ENCODE data around the gene ANTXR1. TPM values are rescaled to one million over a fixed set of nuclear protein-coding genes. Genes with fewer than 3 reads are reported as not detected.

The ANTXR1 gene
- total and polyA plus RNA-seq, 11 donors, result 5.8 to 75.2 (median 23.3) TPM

- intact Hi-C loops (cut with DNase I), result no loop called here
- Histone ChIP-seq H3K27me3 (no peaks in the 10 kb centered on the region), H3K9me3 (no peaks in the 10 kb centered on the region), H3K36me3 (no peaks in the 10 kb centered on the region), H3K4me1 (peaks cover 0 to 12% (median 0%) of the 10 kb centered on the region in 12 donors), H3K27ac (no peak overlapping the region), H3K4me3 (no peak overlapping the region)
- 69 to 76% (median 74%) methylated on average over 5 of the region's 5 CpGs for WGBS, 4 donors
- no peak for TF ChIP-seq POLR2A (IDR thresholded peaks at IDR 0.05)
- TF ChIP-seq, protein P1, sequence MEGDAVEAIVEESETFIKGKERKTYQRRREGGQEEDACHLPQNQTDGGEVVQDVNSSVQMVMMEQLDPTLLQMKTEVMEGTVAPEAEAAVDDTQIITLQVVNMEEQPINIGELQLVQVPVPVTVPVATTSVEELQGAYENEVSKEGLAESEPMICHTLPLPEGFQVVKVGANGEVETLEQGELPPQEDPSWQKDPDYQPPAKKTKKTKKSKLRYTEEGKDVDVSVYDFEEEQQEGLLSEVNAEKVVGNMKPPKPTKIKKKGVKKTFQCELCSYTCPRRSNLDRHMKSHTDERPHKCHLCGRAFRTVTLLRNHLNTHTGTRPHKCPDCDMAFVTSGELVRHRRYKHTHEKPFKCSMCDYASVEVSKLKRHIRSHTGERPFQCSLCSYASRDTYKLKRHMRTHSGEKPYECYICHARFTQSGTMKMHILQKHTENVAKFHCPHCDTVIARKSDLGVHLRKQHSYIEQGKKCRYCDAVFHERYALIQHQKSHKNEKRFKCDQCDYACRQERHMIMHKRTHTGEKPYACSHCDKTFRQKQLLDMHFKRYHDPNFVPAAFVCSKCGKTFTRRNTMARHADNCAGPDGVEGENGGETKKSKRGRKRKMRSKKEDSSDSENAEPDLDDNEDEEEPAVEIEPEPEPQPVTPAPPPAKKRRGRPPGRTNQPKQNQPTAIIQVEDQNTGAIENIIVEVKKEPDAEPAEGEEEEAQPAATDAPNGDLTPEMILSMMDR (IDR thresholded peaks at IDR 0.05), result no peak
- DNase-seq (no peak), ATAC-seq (peak in 1 of 4 donors; percentile 63)
Measured at GRCh38 chr2:69138247-69138772, 125.3 kb downstream of the ANTXR1 start.

- intact Hi-C loops (cut with DNase I), result no loop called here
- no peak for TF ChIP-seq POLR2A (IDR thresholded peaks at IDR 0.05)
- TF ChIP-seq, protein P1 (IDR thresholded peaks at IDR 0.05), result no peak
- no peak overlapping the region for H3K4me3 ChIP-seq
- no peaks in the 10 kb centered on the region for H3K36me3 ChIP-seq
- DNase-seq, result peak in 2 of 5 donors; percentile 46 to 48
- ATAC-seq, result peak in 2 of 4 donors; percentile 78 to 82
- H3K27me3 ChIP-seq, result no peaks in the 10 kb centered on the region
- 80 to 88% (median 81%) methylated on average over 1 of the region's 1 CpG for WGBS, 4 donors
- no peak overlapping the region for H3K27ac ChIP-seq
- peaks cover 0 to 12% (median 0%) of the 10 kb centered on the region in 12 donors for H3K4me1 ChIP-seq
- H3K9me3 ChIP-seq, result no peaks in the 10 kb centered on the region
Measured at GRCh38 chr2:69138793-69139459, 125.9 kb downstream of the ANTXR1 start.

GRCh38 chr2:69139778-69140670 lies 127.0 kb downstream of the ANTXR1 start:
- 82 to 95% (median 91%) methylated on average over 5 of the region's 5 CpGs for WGBS, 4 donors
- H3K4me1 ChIP-seq, result peaks cover 0 to 13% (median 0%) of the 10 kb centered on the region in 12 donors
- DNase-seq, result no peak
- no peak for ATAC-seq
- no peaks in the 10 kb centered on the region for H3K9me3 ChIP-seq
- H3K27ac ChIP-seq, result no peak overlapping the region
- no peaks in the 10 kb centered on the region for H3K27me3 ChIP-seq
- no peak overlapping the region for H3K4me3 ChIP-seq
- no peaks in the 10 kb centered on the region for H3K36me3 ChIP-seq
- intact Hi-C loops (cut with DNase I), result no loop called here
- TF ChIP-seq POLR2A (IDR thresholded peaks at IDR 0.05), result no peak
- TF ChIP-seq, protein P1 (IDR thresholded peaks at IDR 0.05), result no peak

GRCh38 chr2:69141061-69141460 lies 128.1 kb downstream of the ANTXR1 start:
- Histone ChIP-seq H3K9me3 (no peaks in the 10 kb centered on the region), H3K27me3 (no peaks in the 10 kb centered on the region), H3K4me3 (no peak overlapping the region), H3K4me1 (peaks cover 0 to 13% (median 0%) of the 10 kb centered on the region in 12 donors), H3K36me3 (no peaks in the 10 kb centered on the region), H3K27ac (no peak overlapping the region)
- DNase-seq (peak in 2 of 5 donors; percentile 34 to 66), ATAC-seq (no peak)
- intact Hi-C loops (cut with DNase I), result no loop called here
- 48 to 69% (median 61%) methylated on average over 1 of the region's 1 CpG for WGBS, 4 donors
- no peak for TF ChIP-seq POLR2A (IDR thresholded peaks at IDR 0.05)
- TF ChIP-seq, protein P1 (IDR thresholded peaks at IDR 0.05), result no peak
